KOPT-K1 (cell line): ENCODE data around the gene MAOA.
"Not testable (repeated sequence)": the region's sequence is repeated elsewhere in the genome, so short reads cannot be mapped to it uniquely, and the experiment has no call there.

Source experiments
- H3K27ac ChIP-seq: fragments of 200-600 bp; sonication (generic); 2 replicates; pipeline ENCODE4 v1.5.1; 2016; ENCODE audit warnings: antibody characterized with exemption, mild to moderate bottlenecking, low read depth, low read length; ENCODE audit not compliant: poor library complexity, severe bottlenecking
- H3K36me3 ChIP-seq: fragments of 200-600 bp; sonication (generic); 2 replicates; pipeline ENCODE4 v1.5.1; 2017; ENCODE audit warnings: antibody characterized with exemption, mild to moderate bottlenecking, low read length, moderate library complexity; ENCODE audit not compliant: insufficient read depth
- H3K9me3 ChIP-seq: fragments of 200-600 bp; sonication (generic); 2 replicates; pipeline ENCODE4 v1.5.1; 2017; ENCODE audit warnings: antibody characterized with exemption, low read length, mild to moderate bottlenecking; ENCODE audit not compliant: insufficient read depth, poor library complexity, severe bottlenecking

The MAOA gene

GRCh38 chrX:43656005-43656494, at the start of gene MAOA:
TSS of gene MAOA (plus strand) at chrX:43656299. CDS start at chrX:43656342, 43 bp downstream.
- peaks cover 12% of the 10 kb centered on the region for H3K9me3 ChIP-seq
- H3K36me3 ChIP-seq, result no peaks in the 10 kb centered on the region
- no peak within 1 kb of the TSS for H3K27ac ChIP-seq

- Histone ChIP-seq H3K9me3 (no peaks in the 10 kb centered on the region), H3K36me3 (no peaks in the 10 kb centered on the region), H3K27ac (no peak overlapping the region)
Measured at GRCh38 chrX:43612400-43612799, 43.7 kb upstream of the MAOA start.

- H3K36me3 ChIP-seq, result no peaks in the 10 kb centered on the region
- no peaks in the 10 kb centered on the region for H3K9me3 ChIP-seq
- no peak overlapping the region for H3K27ac ChIP-seq
Measured at GRCh38 chrX:43615660-43616059, 40.4 kb upstream of the MAOA start.

- Histone ChIP-seq H3K9me3 (no peaks in the 10 kb centered on the region), H3K36me3 (no peaks in the 10 kb centered on the region), H3K27ac (no peak overlapping the region)
Measured at GRCh38 chrX:43618366-43619205, 37.5 kb upstream of the MAOA start.

GRCh38 chrX:43619861-43620260, 36.2 kb upstream of the MAOA start:
- not testable (repeated sequence) for H3K9me3 ChIP-seq, H3K36me3 ChIP-seq, H3K27ac ChIP-seq

GRCh38 chrX:43627147-43627546, 29.0 kb upstream of the MAOA start:
- Histone ChIP-seq H3K27ac (no peak overlapping the region), H3K36me3 (no peaks in the 10 kb centered on the region), H3K9me3 (no peaks in the 10 kb centered on the region)

- Histone ChIP-seq H3K36me3 (no peaks in the 10 kb centered on the region), H3K9me3 (no peaks in the 10 kb centered on the region), H3K27ac (no peak overlapping the region)
Measured at GRCh38 chrX:43627669-43628068, 28.4 kb upstream of the MAOA start.

GRCh38 chrX:43629229-43629628, 26.9 kb upstream of the MAOA start:
- H3K36me3 ChIP-seq, result no peaks in the 10 kb centered on the region

GRCh38 chrX:43631841-43632240, 24.3 kb upstream of the MAOA start:
- Histone ChIP-seq H3K36me3 (no peaks in the 10 kb centered on the region), H3K27ac (no peak overlapping the region), H3K9me3 (no peaks in the 10 kb centered on the region)

More at GRCh38 chrX:43629229-43629628, 26.9 kb upstream of the MAOA start:
- Histone ChIP-seq H3K27ac (no peak overlapping the region), H3K9me3 (no peaks in the 10 kb centered on the region)

GRCh38 chrX:43633081-43633480, 23.0 kb upstream of the MAOA start:
- Histone ChIP-seq H3K27ac (no peak overlapping the region), H3K9me3 (no peaks in the 10 kb centered on the region)

GRCh38 chrX:43633757-43634156, 22.3 kb upstream of the MAOA start:
- Histone ChIP-seq H3K9me3 (no peaks in the 10 kb centered on the region), H3K36me3 (no peaks in the 10 kb centered on the region), H3K27ac (no peak overlapping the region)

More at GRCh38 chrX:43633081-43633480, 23.0 kb upstream of the MAOA start:
- no peaks in the 10 kb centered on the region for H3K36me3 ChIP-seq

GRCh38 chrX:43640482-43640881, 15.6 kb upstream of the MAOA start:
- Histone ChIP-seq H3K27ac (no peak overlapping the region), H3K9me3 (no peaks in the 10 kb centered on the region), H3K36me3 (no peaks in the 10 kb centered on the region)

GRCh38 chrX:43641691-43642090, 14.4 kb upstream of the MAOA start:
- H3K36me3 ChIP-seq, result no peaks in the 10 kb centered on the region

GRCh38 chrX:43643201-43643600, 12.9 kb upstream of the MAOA start:
- H3K9me3 ChIP-seq, result no peaks in the 10 kb centered on the region
- no peaks in the 10 kb centered on the region for H3K36me3 ChIP-seq
- no peak overlapping the region for H3K27ac ChIP-seq

More at GRCh38 chrX:43641691-43642090, 14.4 kb upstream of the MAOA start:
- H3K9me3 ChIP-seq, result no peaks in the 10 kb centered on the region
- no peak overlapping the region for H3K27ac ChIP-seq

- Histone ChIP-seq H3K27ac (no peak overlapping the region), H3K36me3 (no peaks in the 10 kb centered on the region), H3K9me3 (no peaks in the 10 kb centered on the region)
Measured at GRCh38 chrX:43643662-43644061, 12.4 kb upstream of the MAOA start.
